IMR-90 (cell line): ENCODE data around the gene OPRM1.

ENCODE experiments used
- CTCF ChIP-seq: conservative IDR thresholded peaks from 2 replicates; pipeline ENCODE4 v1.5.1; 2012; ENCODE audit warnings: mild to moderate bottlenecking, low read depth, low read length, improper control_type of control experiment
- MAFK ChIP-seq: IDR thresholded peaks from 2 replicates; pipeline ENCODE4 v1.6.1; 2012; ENCODE audit warnings: low read depth, low read length, improper control_type of control experiment
- POLR2A ChIP-seq: IDR thresholded peaks from 2 replicates; pipeline ENCODE4 v1.6.1; 2012; ENCODE audit warnings: mild to moderate bottlenecking, low read depth, low read length

GRCh38 chr6:154166140-154166539, 127.1 kb downstream of the OPRM1 start:
- TF ChIP-seq CTCF (no peak), MAFK (no peak), POLR2A (no peak)
